ENCODE measurements around the gene OR5M10. TPM values are rescaled to one million over a fixed set of nuclear protein-coding genes. Genes with fewer than 3 reads are reported as not detected.

Gene OR5M10
- not detected for total RNA-seq
- not detected for polyA plus RNA-seq (ENCODE audit: insufficient read depth, low read depth, low replicate concordance)
- long read RNA-seq, donor 1 = 0 reads
- long read RNA-seq, donor 2 = 0 reads
- long read RNA-seq, donor 3 = 0 reads
- long read RNA-seq, donor 4 = 0 reads
- long read RNA-seq, donor 5 = 0 reads
- long read RNA-seq, donor 6 = 0 reads
- long read RNA-seq, donor 7 = 0 reads
- long read RNA-seq, donor 8 = 0 reads
- long read RNA-seq, donor 9 = 0 reads
- long read RNA-seq, donor 10 = 0 reads

- no peaks in the 10 kb centered on the region for H3K9me3 ChIP-seq (ENCODE audit: control insufficient read depth in 2 of 3, insufficient read depth in 1 of 3, low read length in 3 of 3)
- no peaks in the 10 kb centered on the region for H3K36me3 ChIP-seq (ENCODE audit: control insufficient read depth in 2 of 3, insufficient read depth in 3 of 3, low read length in 3 of 3)
- H3K27ac ChIP-seq (ENCODE audit: low read depth in 2 of 2, low read length in 2 of 2) = no peak within 1 kb of the TSS
- TF ChIP-seq CTCF (IDR thresholded peaks at IDR 0.05; ENCODE audit: borderline replicate concordance, extremely low read depth, insufficient read depth) = no peak
- no peak for DNase-seq
- H3K4me3 ChIP-seq (ENCODE audit: low read length in 3 of 3) = no peak within 1 kb of the TSS
- H3K9ac ChIP-seq (ENCODE audit: low read length in 3 of 3) = no peak within 1 kb of the TSS
- H3K27me3 ChIP-seq (ENCODE audit: control insufficient read depth, insufficient read depth, low read length) = no peaks in the 10 kb centered on the region
- no peaks in the 10 kb centered on the region for H3K4me1 ChIP-seq (ENCODE audit: control insufficient read depth in 2 of 3, insufficient read depth in 2 of 3, low read depth in 1 of 3, low read length in 3 of 3)
- intact Hi-C loops (cut with DNase I) = no loop called here
- no peak for FAIRE-seq
These were observed at the start of gene OR5M10 for GRCh38 chr11:56577621-56578020. Gene OR5M10 (minus strand): TSS chr11:56577721. CDS start chr11:56577721, 0 bp downstream.

- Histone ChIP-seq H3K4me1 (ENCODE audit: control insufficient read depth in 2 of 3, insufficient read depth in 2 of 3, low read depth in 1 of 3, low read length in 3 of 3) (no peaks in the 10 kb centered on the region), H3K4me3 (ENCODE audit: low read length in 3 of 3) (no peak overlapping the region), H3K27ac (ENCODE audit: low read depth in 2 of 2, low read length in 2 of 2) (no peak overlapping the region), H3K9me3 (ENCODE audit: control insufficient read depth in 2 of 3, insufficient read depth in 1 of 3, low read length in 3 of 3) (no peaks in the 10 kb centered on the region), H3K27me3 (ENCODE audit: control insufficient read depth, insufficient read depth, low read length) (no peaks in the 10 kb centered on the region), H3K36me3 (ENCODE audit: control insufficient read depth in 2 of 3, insufficient read depth in 3 of 3, low read length in 3 of 3) (no peaks in the 10 kb centered on the region), H3K9ac (ENCODE audit: low read length in 3 of 3) (no peak overlapping the region)
- no peak for TF ChIP-seq CTCF (IDR thresholded peaks at IDR 0.05; ENCODE audit: borderline replicate concordance, extremely low read depth, insufficient read depth)
- no peak for DNase-seq
- FAIRE-seq = no peak
- intact Hi-C loops (cut with DNase I) = no loop called here
These were observed 48.4 kb upstream of the OR5M10 start for GRCh38 chr11:56625946-56626345.

- FAIRE-seq (peak; percentile 68), DNase-seq (peak in 2 of 5 donors; percentile 32 to 58)
- no peak overlapping the region for H3K4me3 ChIP-seq (ENCODE audit: low read length in 3 of 3)
- peak; percentile 34 for TF ChIP-seq CTCF (IDR thresholded peaks at IDR 0.05; ENCODE audit: borderline replicate concordance, extremely low read depth, insufficient read depth)
- intact Hi-C loops (cut with DNase I) = no loop called here
- no peak overlapping the region for H3K27ac ChIP-seq (ENCODE audit: low read depth in 2 of 2, low read length in 2 of 2)
- no peaks in the 10 kb centered on the region for H3K9me3 ChIP-seq (ENCODE audit: control insufficient read depth in 2 of 3, insufficient read depth in 1 of 3, low read length in 3 of 3)
- H3K27me3 ChIP-seq (ENCODE audit: control insufficient read depth, insufficient read depth, low read length) = no peaks in the 10 kb centered on the region
- H3K36me3 ChIP-seq (ENCODE audit: control insufficient read depth in 2 of 3, insufficient read depth in 3 of 3, low read length in 3 of 3) = no peaks in the 10 kb centered on the region
- H3K9ac ChIP-seq (ENCODE audit: low read length in 3 of 3) = no peak overlapping the region
- H3K4me1 ChIP-seq (ENCODE audit: control insufficient read depth in 2 of 3, insufficient read depth in 2 of 3, low read depth in 1 of 3, low read length in 3 of 3) = no peaks in the 10 kb centered on the region
These were observed 47.2 kb upstream of the OR5M10 start for GRCh38 chr11:56624661-56625110.
